IPS-NIHi11 (cell line): ENCODE results near the gene FRAT1.
"Not testable (repeated sequence)": the region's sequence is repeated elsewhere in the genome, so short reads cannot be mapped to it uniquely, and the experiment has no call there.

Experiments
- DNase-seq: peaks from one replicate; pipeline ENCODE4 v3.0.0; 2012; ENCODE audit warnings: mixed read lengths, low spot score

Gene FRAT1, protein sequence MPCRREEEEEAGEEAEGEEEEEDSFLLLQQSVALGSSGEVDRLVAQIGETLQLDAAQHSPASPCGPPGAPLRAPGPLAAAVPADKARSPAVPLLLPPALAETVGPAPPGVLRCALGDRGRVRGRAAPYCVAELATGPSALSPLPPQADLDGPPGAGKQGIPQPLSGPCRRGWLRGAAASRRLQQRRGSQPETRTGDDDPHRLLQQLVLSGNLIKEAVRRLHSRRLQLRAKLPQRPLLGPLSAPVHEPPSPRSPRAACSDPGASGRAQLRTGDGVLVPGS

DNA sequence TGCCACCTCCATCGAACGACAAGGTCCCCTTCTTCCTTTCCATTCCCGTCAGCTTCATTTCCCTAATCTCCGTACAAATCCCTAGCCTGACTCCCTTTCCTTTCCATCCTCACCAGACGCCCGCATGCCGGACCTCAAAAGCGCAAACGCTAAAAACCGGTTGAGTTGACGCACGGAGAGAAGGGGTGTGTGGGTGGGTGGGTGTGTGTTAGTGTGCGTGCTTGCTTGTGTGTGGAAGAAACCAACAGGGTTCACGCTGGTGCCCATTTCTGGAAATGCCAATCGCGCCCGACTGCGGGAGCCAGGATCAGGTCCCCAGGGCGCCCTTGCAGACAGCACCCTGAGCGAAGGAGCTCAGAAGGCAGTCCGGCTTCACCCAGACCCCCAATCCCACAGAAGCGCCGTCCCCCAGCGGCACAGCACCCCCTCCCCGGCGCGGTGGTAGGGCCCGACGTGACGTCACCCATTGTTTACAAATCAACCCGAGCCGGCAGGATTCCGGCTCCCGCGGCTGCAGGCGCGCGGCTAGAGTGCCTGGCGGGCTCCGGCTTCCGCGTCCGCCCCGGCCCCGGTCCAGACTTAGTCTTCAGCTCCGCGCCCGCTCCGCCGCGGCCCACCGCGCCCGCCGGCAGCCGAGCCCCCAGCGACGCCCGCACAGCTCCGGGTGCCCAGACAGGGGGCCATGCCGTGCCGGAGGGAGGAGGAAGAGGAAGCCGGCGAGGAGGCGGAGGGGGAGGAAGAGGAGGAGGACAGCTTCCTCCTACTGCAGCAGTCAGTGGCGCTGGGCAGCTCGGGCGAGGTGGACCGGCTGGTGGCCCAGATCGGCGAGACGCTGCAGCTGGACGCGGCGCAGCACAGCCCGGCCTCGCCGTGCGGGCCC is at the start of gene FRAT1:
FRAT1 (plus strand) TSS at position 500 of the 880 bp plus-strand sequence; CDS start at position 683, 183 bp downstream.
- peak; percentile 85 for DNase-seq

DNA sequence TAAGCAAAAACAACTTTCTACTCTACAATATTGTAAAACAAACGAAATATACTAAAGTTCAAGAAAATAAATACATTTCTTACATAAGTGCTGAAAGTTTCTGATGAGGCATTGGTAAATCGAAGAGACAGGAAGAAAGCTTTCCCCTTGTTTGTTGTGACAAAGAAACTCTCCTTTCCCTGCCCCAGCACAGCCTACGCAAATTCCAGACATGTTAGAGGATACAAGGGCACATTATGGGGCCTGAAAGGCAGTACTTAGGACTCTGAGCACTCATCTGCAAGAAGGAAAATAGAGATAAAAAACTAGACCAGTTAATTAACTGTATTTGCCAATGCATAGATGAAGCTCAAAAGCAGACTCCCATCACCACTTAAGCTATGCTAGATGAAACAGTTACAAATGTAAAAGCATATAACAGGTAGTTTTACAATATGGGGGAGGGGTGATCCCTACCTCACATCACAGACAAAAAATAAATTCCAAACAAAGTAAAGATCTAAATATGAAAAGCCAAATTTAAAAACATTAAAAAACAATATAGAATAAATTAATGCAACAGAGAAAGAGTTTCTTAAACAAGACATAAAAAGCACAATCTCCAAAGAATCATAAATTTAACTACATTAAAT is 48.4 kb upstream of the FRAT1 start:
- no peak for DNase-seq

DNA sequence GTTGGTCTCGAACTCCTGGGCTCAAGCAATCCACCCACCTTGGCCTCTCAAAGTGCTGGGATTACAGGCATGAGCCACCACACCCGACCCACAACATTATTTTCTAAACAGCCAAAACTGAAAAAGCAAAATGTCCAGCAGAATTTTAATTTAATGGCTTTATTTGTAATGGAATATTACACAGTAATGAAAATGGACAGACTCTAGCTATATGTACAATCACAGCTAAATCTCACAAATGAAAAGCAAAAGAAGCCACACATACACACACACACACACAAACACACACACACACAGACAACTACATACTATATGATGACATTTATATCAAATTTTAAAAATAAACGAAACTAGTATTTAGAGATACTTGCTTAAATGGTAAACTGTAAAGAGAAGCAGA is 45.4 kb upstream of the FRAT1 start:
- DNase-seq: no peak

DNA sequence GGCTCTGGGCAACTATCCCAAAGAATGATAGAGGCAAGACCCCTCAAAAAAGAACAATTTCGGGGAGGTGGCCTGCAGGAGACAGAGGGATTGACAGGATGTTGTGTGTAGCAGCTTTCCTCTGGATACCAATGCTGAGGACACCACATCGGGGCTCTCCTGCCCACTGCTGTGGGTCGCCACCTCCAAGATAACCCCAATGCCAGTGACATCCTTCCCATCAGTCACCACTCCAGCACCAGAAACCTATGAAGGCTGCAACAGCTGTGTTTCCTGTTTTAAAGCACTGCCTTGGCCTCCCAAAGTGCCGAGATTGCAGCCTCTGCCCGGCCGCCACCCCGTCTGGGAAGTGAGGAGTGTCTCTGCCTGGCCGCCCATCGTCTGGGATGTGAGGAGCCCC is 44.2 kb upstream of the FRAT1 start:
- no peak for DNase-seq

DNA sequence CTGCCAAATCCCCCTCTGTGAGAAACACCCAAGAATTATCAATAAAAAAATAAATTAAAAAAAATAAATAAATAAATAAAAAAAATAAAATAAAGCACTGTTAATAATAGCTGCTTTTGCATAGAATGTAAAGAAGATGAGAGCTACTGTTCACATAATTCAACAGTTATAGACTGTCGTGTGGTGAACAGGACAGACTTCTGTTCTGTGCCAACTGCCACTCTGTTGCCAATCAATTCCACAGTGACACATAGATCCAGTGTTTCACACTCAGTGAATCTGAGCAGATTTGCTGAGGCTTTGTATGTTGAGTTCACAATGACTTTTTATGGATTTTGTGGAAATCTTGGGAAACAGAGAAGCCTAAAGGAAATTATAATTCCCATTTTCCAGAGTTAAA is 41.5 kb upstream of the FRAT1 start:
- no peak for DNase-seq

DNA sequence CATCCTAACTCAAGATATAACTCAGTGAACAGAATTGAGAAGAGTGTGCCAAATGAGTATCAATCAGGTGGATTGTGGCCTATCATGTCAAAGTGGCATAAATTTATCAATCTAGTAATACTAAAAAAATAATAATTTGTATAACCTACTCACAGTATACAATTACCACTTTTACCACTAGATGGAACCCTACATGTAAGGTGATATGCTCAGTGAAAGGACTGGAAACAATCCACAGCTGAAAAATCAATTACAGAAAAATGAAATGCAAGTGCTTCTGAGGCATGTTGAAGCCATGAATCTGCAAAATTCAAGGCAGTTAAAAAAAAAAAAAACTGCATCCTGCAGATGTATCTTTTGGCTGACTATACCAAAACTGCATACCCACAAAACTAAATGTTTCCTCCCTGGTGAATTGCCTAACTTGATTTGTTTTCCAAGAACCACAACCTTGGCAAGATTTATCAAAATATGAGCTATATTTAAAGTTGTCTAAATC is 40.5 kb upstream of the FRAT1 start:
- DNase-seq: peak; percentile 46

DNA sequence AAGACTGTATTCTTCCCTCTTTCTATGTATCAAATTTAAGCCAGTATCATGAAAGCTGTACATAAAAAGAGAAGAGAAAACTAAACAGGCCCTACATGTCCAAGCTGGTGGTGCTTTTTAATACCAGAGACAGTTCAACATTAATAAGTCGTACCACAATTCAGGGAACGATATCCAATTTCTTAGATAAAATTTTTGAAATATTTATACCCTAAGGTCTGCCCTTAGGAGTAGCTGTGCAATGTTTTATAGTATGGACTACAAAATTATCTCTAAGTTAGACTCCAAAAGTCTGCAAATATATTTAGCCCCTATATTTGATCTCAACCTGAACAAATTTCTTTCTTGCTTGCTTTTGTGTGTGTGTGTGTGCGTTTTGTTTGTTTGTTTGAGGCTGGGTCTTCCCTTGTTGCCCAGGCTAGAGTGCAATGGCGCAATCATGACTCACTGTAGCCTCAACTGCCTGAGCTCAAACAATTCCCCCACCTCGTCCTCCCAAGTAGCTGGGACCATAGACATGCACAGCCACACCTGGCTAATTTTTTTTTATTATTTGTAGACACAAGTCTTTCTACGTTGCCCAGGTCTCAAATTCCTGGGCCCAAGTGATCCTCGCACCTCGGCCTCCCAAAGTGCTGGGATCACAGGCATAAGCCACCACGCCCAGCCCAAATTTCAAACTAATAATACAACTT is 39.8 kb upstream of the FRAT1 start:
- no peak for DNase-seq

DNA sequence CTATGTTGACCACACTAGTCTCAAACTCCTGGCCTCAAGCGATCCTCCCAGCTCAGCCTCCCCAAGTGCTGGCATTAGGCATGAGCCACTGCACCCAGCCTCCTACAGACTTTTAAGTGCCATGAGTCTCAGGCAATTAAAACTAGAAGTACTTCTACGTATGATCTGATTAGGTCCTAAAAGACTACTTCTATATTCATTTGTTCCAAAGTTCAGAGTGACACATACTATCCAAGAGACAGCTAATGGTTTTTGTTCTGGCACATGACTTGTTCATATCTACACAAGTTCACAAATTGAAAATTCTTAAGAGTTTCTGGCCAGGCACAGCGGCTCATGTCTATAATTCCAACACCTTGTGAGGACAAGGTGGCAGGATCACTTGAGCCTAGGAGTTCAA is 38.3 kb upstream of the FRAT1 start:
- no peak for DNase-seq

DNA sequence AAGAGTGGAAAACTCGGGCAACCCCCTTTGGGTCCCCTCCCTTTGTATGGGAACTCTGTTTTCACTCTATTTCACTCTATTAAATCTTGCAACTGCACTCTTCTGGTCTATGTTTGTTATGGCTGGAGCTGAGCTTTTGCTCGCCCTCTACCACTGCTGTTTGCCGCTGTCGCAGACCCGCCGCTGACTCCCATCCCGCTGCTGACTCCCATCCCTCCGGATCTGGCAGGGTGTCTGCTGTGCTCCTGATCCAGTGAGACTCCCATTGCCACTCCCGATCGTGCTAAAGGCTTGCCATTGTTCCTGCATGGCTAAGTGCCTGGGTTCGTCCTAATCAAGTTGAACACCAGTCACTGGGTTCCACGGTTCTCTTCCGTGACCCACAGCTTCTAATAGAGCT is 29.0 kb upstream of the FRAT1 start:
- DNase-seq: not testable (repeated sequence)

DNA sequence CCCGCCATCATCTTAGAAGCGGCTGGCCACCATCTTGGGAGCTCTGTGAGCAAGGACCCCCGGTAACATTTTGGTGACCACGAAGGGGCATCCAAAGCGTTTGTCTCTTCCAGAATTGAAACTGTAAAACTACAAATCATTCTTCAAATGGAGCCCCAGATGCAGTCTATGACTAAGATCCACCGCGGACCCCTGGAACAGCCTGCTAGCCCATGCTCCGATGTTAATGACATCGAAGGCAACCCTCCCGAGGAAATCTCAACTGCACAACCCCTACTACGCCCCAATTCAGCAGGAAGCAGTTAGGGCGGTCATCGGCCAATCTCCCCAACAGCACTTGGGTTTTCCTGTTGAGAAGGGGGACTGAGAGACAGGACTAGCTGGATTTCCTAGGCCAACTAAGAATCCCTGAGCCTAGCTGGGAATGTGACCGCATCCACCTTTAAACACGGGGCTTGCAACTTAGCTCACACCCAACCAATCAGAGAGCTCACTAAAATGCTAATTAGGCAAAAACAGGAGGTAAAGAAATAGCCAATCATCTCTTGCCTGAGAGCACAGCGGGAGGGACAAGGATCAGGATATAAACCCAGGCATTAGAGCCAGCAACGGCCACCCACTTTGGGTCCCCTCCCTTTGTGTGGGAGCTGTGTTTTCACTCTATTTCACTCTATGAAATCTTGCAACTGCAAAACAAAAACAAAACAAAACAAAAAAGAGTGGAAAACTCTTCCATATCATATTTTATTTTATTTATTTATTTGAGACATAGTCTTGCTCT is 28.3 kb upstream of the FRAT1 start:
- DNase-seq: not testable (repeated sequence)

DNA sequence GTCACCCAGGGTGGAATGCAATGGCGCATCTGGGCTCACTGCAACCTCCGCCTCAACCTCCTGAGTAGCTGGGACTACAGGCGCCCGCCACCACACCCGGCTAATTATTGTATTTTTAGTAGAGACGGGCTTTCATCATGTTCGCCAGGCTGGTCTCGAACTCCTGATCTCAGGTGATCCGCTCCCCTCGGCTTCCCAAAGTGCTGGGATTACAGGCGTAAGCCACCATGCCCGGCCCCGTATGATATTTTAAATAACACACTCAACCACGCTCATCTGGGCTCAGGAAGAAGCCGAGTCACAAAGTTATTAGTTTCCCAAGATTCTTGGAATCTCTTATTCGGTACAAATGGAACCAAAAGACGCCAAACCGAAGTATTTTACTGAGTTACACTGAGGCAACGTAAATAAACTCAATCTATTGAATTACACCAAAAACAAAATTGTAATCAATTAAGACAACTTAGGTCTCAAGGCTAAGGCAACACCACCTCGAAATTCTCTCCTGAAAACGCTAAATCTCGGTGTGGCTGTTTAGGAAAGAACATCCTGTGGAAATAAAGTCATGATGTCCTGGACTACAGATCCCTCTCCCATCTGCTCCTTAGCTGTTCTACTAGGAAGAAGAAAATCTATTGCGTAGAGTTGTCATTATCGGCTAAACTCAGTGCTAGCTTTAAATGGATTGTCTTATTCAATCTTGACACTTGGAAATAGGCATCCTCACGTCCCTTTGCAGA is 27.5 kb upstream of the FRAT1 start:
- DNase-seq: no peak

DNA sequence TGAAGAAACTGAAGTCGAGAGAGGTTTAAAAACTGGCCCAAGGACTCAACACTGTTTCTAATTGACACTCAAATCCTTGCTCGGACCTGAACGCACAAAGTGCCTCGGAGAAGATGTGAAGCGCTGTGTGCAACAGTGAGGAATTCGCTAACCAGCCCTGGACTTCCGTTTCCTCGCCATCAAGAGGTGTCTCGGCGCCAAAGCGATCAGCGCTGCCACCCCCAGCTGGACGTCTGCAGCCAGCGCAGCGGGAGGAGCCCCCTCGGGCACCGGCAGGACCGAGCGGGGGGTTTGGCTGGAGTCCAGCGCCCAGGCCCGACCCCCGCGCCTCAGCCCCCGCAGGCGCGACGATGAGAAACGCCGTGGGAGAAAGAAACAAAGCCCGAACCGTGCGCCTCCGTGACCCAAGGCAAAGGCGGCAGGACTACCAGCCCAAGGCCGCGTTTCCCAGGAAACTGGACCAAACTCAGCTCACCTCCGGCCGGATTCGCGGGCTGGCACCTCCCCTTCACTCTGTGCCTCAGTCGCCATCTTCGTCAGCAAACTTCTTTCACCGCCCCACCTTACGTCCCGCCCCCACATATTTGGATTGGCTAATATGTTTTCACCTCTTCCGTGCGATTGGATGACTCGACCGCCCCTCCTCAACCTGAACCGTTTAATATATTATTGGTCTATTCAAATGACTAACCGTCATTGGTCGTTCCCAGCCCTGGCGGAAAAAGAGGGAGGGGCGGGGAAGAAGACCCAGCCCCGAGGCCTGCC is 26.8 kb upstream of the FRAT1 start, which contains the start of gene ARHGAP19:
ARHGAP19 (minus strand) TSS at position 541 of the 765 bp plus-strand sequence; CDS start at position 531, 10 bp downstream.
- DNase-seq: peak; percentile 97

DNA sequence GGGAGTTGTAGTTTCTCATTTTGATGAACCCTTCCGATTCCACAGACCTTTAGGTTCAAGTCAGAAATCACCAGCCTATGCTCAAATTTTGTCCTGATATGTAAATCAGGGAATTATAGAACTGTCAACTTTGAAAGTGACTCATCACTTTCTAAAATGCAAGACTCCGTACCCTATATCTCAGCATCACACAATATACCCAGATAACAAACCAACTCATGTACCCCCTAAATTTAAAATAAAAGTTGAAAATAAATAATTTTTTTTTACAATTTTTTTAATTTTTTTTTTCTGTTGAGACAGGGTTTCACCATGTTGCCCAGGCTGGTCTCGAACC is 26.2 kb upstream of the FRAT1 start:
- no peak for DNase-seq

DNA sequence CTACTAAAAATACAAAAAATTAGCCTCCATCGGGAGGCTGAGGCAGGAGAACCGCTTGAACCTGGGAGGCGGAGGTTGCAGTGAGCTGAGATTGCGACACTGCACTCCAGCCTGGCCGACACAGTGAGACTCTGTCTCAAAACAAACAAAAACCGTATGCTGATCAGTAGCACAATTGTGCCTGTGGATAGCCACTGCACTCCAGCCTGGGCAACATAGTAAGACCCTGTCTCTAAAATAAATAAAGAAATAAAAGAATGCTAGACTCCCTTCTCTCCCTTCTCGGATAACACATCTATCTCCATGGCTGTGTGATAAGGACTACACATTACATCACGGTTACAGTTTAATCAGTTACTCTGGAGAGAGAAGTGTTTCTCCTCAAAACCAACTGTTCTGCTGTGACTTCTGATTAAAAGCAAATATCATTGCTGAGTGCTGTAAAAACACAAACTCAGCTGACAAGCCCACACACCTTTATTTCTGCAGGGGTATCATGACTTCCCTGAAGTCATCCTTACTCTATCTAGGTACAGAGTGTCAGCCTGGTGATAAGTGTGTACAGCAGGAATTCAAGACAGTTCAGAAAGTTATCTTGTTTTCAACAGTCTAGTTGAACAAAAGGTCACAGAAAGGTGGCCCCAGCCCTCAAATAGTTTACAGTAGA is 21.4 kb upstream of the FRAT1 start:
- no peak for DNase-seq

DNA sequence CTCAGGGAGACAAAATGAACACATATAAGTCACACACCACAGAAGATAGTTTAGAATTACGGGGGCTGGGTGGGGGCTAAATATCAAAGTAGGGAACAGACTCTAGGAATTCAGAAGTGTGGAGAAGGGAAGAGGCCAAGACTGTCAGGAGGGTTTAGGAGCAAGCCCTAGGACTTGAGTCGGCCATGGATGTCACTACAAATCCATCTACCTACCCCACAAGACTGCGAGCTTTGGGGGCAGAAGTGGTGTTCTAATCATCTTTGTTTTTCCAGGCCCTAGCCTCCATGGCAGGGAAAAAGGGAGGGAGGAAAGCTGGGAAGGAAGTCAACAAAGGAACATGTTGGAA is 20.9 kb upstream of the FRAT1 start:
- DNase-seq: no peak

DNA sequence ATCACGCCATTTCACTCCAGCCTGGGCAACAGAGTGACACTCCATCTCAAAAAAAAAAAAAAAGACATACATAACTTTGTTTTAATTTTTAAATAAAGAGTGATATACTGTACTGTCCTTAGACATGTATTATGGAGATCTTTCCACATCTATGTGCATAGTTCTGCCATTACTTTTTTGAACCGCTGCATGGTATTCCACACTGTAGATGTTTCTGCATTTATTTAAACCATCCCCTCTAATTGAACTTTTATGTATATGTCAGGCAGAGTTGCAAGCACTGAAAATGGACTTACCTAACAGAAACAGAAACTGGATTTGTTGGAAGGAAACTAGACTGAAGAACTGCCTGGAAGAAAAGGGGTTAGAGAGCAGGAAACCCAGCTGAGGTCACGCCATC is 18.1 kb upstream of the FRAT1 start:
- no peak for DNase-seq

DNA sequence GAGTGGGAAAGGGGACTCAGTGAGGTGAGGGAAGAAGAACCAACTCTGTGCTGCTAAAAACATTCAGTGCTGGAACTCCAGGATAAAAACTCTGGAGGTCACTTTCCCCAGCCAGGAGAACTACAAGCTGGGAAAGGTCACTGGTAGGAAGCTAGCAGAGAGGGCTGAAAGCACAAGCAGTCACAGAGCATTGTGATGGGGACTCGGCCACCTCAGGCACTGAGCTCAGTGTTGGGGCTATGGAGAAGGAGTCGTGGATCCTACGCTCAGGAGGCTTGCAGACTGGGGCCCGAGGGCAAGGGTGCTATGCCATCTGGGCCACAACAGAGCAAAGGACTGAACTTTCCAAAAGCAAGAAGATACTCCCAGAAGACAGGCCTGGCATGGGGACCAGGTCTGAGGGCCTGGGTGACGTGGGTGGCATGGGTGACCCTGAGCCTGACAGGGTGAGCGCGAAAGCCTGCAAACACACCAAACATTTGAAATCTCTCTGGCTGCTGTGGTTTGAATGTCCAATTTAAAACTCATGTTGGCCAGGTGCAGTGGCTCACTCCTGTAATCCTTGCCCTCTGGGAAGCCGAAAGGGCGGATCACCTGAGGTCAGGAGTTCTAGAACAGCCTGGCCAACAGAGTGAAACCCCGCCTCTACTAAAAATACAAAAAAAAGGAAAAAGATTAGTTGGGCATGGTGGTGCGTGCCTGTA is 16.8 kb upstream of the FRAT1 start:
- no peak for DNase-seq

DNA sequence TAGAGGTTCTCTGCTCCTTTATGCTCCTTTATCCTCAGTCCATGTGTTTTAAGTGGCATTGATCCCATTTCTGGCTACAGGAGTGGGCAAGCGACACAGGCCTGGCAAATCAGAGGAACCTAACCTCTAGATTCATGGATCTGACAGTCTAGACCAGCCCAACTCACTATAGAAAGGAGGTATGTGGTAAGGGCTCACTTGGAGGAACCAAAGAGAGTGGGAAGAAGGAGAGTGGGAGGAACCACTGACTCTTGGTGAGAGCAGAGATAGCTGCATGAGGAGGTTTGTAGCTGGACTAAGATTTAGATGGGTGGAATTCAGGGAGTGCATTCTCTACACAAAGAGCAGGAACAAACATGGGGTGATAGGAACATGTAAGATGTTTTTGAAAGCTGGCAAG is 11.6 kb upstream of the FRAT1 start:
- DNase-seq: no peak
